ENCODE results near the gene GRIA4.
A peak's percentile ranks its signal among the peaks of the same experiment; 100 is the strongest.

GRIA4 gene

DNA sequence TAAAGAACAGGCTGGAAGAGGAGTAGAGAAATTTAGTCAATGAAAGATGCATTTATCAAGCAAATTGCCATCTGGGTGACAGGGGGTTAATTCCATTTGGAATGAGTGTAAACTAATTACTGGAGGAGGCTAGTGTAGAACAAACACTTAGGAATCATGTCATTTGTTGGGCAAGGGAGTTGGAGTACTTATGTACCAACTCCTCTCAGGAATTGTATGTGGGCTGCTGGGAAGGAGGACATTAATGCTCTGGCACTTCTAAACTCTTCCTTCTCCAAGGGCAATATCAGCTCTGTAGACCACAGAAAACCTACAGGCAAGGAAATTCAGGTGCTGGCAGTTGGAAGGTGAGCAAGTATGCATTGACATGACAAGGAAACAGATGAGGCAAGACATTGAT lies 271.2 kb downstream of the GRIA4 start:
- no peak for FAIRE-seq
- DNase-seq (ENCODE audit: insufficient read length, low spot score) = no peak
- TF ChIP-seq POU2F2 (IDR thresholded peaks at IDR 0.05; ENCODE audit: low read depth, low read length) (no peak), PAX5 (IDR thresholded peaks at IDR 0.05; ENCODE audit: insufficient read depth, low read length, severe bottlenecking) (no peak), POLR2AphosphoS5 (IDR thresholded peaks at IDR 0.05; ENCODE audit: low read depth, low read length) (no peak)

DNA sequence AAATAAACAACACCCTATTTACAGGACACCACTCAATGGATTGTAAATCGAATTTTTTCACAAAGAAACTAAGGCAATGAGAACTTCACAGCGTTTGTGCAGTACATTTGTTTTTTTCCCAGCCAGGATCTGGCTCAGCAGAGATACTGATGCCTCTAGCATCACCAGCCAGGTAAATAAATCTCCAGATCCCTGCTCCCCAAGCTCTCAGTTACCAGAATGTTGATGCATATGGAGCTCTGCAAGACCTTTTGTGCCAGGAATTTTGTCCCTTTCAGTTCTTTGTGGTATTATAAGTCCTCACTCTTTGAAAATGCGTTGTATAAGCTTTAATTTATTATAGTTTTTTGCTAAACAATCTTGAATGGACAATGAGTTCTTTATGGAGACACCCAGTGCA lies 274.6 kb downstream of the GRIA4 start:
- FAIRE-seq (no peak), DNase-seq (ENCODE audit: insufficient read length, low spot score) (no peak)
- TF ChIP-seq POLR2A (IDR thresholded peaks at IDR 0.05; ENCODE audit: low read depth, low read length) (no peak), POLR2AphosphoS5 (IDR thresholded peaks at IDR 0.05; ENCODE audit: low read depth, low read length) (no peak), PAX5 (IDR thresholded peaks at IDR 0.05; ENCODE audit: insufficient read depth, low read length, severe bottlenecking) (no peak), TAF1 (IDR thresholded peaks at IDR 0.05; ENCODE audit: low read depth, low read length) (no peak), SPI1 (IDR thresholded peaks at IDR 0.05; ENCODE audit: low read depth, low read length) (no peak), POU2F2 (IDR thresholded peaks at IDR 0.05; ENCODE audit: low read depth, low read length) (no peak)

DNA sequence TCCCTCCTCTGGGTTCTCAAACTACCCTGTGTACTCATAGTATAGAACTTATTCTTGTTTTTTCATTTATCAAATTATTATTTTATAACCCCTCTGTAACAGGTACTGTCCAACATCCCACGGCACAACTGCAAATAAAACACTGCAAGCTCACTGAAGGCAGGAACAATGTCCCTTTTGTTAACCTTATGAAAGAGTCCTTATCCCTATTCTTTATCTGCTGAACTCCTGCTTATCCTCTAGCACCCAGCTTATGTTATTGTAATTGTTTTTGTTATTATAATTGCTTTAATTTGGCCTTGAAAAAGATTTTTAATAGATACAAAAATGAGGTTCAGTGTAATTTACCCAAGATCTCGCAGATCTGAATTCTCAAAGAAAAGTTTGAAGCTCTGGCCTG lies 281.8 kb downstream of the GRIA4 start:
- no peak for FAIRE-seq
- DNase-seq (ENCODE audit: insufficient read length, low spot score) = no peak

DNA sequence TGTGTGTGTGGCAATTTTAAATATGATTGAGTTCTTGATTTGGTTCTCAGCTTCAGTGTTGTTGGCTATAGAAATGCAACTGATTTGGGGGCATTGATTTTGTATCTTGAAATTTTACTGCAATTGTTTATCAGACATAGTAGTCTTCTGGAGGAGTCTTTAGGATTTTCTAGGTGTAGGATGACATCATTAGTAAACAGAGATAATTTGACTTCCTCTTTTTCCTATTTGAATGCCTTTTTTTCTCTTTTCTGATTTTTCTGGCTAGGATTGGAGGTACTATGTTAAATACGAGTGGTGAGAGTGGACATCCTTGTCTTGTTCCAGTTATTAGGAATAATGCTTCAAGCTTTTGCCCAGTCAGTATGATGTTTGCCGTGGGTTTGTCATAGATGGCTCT lies 287.3 kb downstream of the GRIA4 start:
- TF ChIP-seq SPI1 (IDR thresholded peaks at IDR 0.05; ENCODE audit: low read depth, low read length) (peak; percentile 33; the same call in 1 of the 2 replicates), POLR2A (IDR thresholded peaks at IDR 0.05; ENCODE audit: low read depth, low read length) (no peak), POU2F2 (IDR thresholded peaks at IDR 0.05; ENCODE audit: low read depth, low read length) (no peak)
- DNase-seq (ENCODE audit: insufficient read length, low spot score) = no peak
- no peak for FAIRE-seq

More for the DNA sequence above, 281.8 kb downstream of the GRIA4 start:
- TF ChIP-seq POU2F2 (IDR thresholded peaks at IDR 0.05; ENCODE audit: low read depth, low read length) = no peak
- no peak for TF ChIP-seq POLR2AphosphoS5 (IDR thresholded peaks at IDR 0.05; ENCODE audit: low read depth, low read length)
- TF ChIP-seq PAX5 (IDR thresholded peaks at IDR 0.05; ENCODE audit: insufficient read depth, low read length, severe bottlenecking) = no peak
- TF ChIP-seq SPI1 (IDR thresholded peaks at IDR 0.05; ENCODE audit: low read depth, low read length) = no peak
- no peak for TF ChIP-seq POLR2A (IDR thresholded peaks at IDR 0.05; ENCODE audit: low read depth, low read length)
- TF ChIP-seq TAF1 (IDR thresholded peaks at IDR 0.05; ENCODE audit: low read depth, low read length) = no peak

DNA sequence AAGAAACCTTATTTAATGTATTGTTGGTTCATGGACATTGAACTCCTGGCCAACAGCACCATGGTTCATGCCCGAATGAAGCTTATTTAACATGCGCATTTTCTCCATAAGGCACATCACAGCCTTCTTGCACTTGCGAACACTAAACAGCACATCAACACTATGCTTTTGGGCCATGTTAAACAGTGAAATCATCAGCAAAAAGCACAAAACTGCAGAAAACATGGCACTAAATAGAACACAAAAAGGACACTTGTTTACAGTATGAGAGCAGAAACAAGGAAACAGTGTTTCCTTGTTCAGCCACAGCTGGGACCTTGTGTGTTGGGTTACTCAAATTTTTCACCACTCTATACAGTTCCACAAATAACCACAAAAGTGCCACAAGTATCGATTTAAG lies 289.9 kb downstream of the GRIA4 start:
- FAIRE-seq (no peak), DNase-seq (ENCODE audit: insufficient read length, low spot score) (no peak)
- no peak for TF ChIP-seq PAX5 (IDR thresholded peaks at IDR 0.05; ENCODE audit: insufficient read depth, low read length, severe bottlenecking)
- no peak for TF ChIP-seq TAF1 (IDR thresholded peaks at IDR 0.05; ENCODE audit: low read depth, low read length)
- no peak for TF ChIP-seq POLR2A (IDR thresholded peaks at IDR 0.05; ENCODE audit: low read depth, low read length)
- no peak for TF ChIP-seq SPI1 (IDR thresholded peaks at IDR 0.05; ENCODE audit: low read depth, low read length)
- TF ChIP-seq POU2F2 (IDR thresholded peaks at IDR 0.05; ENCODE audit: low read depth, low read length) = no peak
- no peak for TF ChIP-seq POLR2AphosphoS5 (IDR thresholded peaks at IDR 0.05; ENCODE audit: low read depth, low read length)

DNA sequence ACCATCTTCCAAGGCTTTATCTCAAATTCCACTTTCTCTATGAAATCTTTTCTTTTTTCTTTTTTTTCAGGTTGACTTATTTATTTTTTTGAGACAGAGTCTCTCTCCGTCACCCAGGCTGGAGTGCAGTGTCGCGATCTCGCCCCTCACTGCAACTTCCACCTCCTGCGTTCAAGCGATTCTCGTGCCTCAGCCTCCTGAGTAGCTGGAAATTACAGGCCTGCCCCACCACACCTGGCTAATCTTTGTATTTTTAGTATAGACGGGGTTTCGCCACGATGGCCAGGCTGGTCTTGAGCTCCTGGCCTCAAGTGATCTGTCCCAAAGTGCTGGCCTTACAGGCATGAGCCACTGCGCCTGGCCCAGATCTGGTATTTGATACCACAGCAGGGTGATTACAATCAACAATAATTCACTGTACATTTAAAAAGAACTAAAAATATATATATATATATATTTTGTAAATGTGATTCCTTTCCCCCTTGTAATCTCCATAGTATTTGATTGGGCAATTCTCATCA lies 290.7 kb downstream of the GRIA4 start:
- TF ChIP-seq POU2F2 (IDR thresholded peaks at IDR 0.05; ENCODE audit: low read depth, low read length) (no peak), POLR2AphosphoS5 (IDR thresholded peaks at IDR 0.05; ENCODE audit: low read depth, low read length) (no peak), POLR2A (IDR thresholded peaks at IDR 0.05; ENCODE audit: low read depth, low read length) (no peak), PAX5 (IDR thresholded peaks at IDR 0.05; ENCODE audit: insufficient read depth, low read length, severe bottlenecking) (no peak), TAF1 (IDR thresholded peaks at IDR 0.05; ENCODE audit: low read depth, low read length) (no peak), SPI1 (IDR thresholded peaks at IDR 0.05; ENCODE audit: low read depth, low read length) (no peak)
- FAIRE-seq = no peak
- DNase-seq (ENCODE audit: insufficient read length, low spot score) = no peak

DNA sequence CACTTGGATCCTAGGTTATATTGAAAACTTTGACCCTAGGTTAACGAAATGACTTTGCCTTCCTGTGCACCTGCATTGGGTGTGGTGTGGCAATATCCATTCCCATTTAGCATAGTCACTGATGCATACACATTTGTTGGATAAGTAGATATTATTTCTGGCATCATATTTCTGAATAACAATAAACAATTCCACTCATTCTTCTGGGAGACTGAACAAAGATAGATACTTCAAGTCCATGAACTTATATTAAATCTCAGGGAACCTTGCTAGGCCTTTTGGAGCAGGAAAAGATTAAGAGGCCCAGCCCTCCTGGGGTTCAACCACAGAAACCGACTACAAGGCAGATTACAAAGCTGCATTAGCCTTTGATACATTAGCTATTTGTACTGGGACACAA lies 293.2 kb downstream of the GRIA4 start:
- TF ChIP-seq POLR2A (IDR thresholded peaks at IDR 0.05; ENCODE audit: low read depth, low read length) = no peak
- no peak for TF ChIP-seq SPI1 (IDR thresholded peaks at IDR 0.05; ENCODE audit: low read depth, low read length)
- TF ChIP-seq TAF1 (IDR thresholded peaks at IDR 0.05; ENCODE audit: low read depth, low read length) = no peak
- no peak for TF ChIP-seq POU2F2 (IDR thresholded peaks at IDR 0.05; ENCODE audit: low read depth, low read length)
- TF ChIP-seq PAX5 (IDR thresholded peaks at IDR 0.05; ENCODE audit: insufficient read depth, low read length, severe bottlenecking) = no peak
- no peak for TF ChIP-seq POLR2AphosphoS5 (IDR thresholded peaks at IDR 0.05; ENCODE audit: low read depth, low read length)
- FAIRE-seq (no peak), DNase-seq (ENCODE audit: insufficient read length, low spot score) (no peak)

DNA sequence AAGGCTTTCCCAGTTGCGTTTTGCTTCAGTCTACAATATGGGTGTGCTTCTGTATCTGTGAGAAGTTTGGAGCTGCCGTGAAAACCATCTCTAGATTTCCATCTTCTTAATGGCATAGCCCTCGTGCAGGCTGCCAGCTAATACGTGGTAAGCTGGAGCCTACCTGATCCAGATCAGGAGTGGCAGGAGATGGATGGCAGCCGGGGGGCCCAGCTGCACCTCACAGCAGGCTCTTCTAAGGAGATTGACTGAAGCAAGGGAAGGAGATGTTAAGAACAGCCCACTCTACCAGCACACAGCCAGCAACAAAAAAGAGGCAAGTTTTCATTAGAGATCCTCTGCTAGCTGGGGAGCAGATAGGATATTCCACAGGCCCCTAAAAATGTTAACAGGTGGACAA lies 296.6 kb downstream of the GRIA4 start:
- FAIRE-seq (no peak), DNase-seq (ENCODE audit: insufficient read length, low spot score) (no peak)
- TF ChIP-seq PAX5 (IDR thresholded peaks at IDR 0.05; ENCODE audit: insufficient read depth, low read length, severe bottlenecking) = no peak
- TF ChIP-seq TAF1 (IDR thresholded peaks at IDR 0.05; ENCODE audit: low read depth, low read length) = no peak
- TF ChIP-seq SPI1 (IDR thresholded peaks at IDR 0.05; ENCODE audit: low read depth, low read length) = no peak
- no peak for TF ChIP-seq POLR2A (IDR thresholded peaks at IDR 0.05; ENCODE audit: low read depth, low read length)
- no peak for TF ChIP-seq POLR2AphosphoS5 (IDR thresholded peaks at IDR 0.05; ENCODE audit: low read depth, low read length)
- no peak for TF ChIP-seq POU2F2 (IDR thresholded peaks at IDR 0.05; ENCODE audit: low read depth, low read length)

DNA sequence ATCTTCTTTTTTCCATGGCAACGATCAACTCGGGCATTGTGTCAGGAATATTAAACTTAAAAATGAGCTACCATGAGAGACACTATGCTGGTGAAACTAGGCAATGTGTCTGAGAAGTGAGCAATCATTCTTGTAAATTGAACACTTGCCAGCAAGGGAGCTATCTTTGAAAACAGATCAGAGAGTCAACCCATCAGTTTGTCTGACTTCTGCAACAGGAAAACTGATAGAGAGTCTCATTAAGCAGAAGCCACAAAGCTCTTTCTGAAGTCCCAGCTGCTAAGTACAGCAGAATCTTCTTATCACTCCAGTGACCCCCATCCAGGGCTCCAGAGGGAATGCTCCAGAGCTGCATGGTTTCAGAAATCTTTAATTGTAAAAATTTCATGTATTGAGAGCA lies 297.4 kb downstream of the GRIA4 start:
- DNase-seq (ENCODE audit: insufficient read length, low spot score) (no peak), FAIRE-seq (no peak)
- TF ChIP-seq TAF1 (IDR thresholded peaks at IDR 0.05; ENCODE audit: low read depth, low read length) = no peak
- TF ChIP-seq PAX5 (IDR thresholded peaks at IDR 0.05; ENCODE audit: insufficient read depth, low read length, severe bottlenecking) = no peak
- TF ChIP-seq POLR2A (IDR thresholded peaks at IDR 0.05; ENCODE audit: low read depth, low read length) = no peak
- TF ChIP-seq SPI1 (IDR thresholded peaks at IDR 0.05; ENCODE audit: low read depth, low read length) = no peak
- no peak for TF ChIP-seq POU2F2 (IDR thresholded peaks at IDR 0.05; ENCODE audit: low read depth, low read length)
- TF ChIP-seq POLR2AphosphoS5 (IDR thresholded peaks at IDR 0.05; ENCODE audit: low read depth, low read length) = no peak

DNA sequence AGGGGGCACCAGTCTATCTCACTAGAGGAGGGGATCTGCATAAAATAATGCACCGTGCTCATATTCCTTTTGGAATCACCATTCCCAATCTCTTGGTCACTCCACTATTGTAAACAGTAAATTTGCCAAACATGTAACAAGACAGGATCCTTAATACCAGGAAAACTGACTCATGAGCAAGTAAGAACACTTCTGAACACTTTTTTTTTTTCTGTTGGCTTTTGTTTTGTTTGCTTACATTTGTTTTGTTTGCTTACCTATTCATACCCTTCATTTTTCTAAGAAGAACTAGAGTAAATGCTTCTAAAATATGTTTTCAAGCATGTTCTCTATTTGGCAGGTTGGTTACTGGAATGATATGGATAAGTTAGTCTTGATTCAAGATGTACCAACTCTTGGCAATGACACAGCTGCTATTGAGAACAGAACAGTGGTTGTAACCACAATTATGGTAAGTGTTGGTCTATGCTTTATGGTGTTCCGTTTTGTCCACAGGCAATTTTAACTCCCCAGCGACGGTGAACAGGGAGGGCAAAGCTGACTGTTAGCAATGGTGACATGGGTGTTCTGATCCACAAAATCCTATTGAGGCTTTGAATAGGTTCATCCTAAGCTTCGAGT lies 300.3 kb downstream of the GRIA4 start:
- FAIRE-seq = no peak
- TF ChIP-seq POU2F2 (IDR thresholded peaks at IDR 0.05; ENCODE audit: low read depth, low read length) = no peak
- no peak for TF ChIP-seq SPI1 (IDR thresholded peaks at IDR 0.05; ENCODE audit: low read depth, low read length)
- no peak for DNase-seq (ENCODE audit: insufficient read length, low spot score)
